ENCODE measurements around the gene PTPRG.

Gene PTPRG

GRCh38 chr3:62335196-62335595 is 773.8 kb downstream of the PTPRG start:
- no peak for DNase-seq

DNA sequence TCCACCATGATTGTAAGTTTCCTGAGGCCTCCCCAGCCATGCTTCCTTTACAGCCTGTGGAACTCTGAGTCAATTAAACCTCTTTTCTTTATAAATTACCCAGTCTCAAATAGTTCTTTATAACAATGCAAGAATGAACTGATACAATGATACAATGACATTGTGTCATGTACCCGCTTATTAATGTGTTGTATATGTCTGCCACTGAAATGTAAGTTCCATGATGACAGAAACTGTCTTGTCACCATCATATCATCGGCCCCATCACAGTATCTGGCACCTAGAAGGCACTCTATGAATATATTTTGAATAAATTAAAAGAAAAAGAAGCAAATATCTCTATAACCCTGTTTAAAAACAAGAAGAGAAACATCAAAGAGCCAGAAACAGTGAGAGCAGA is 782.4 kb downstream of the PTPRG start:
- DNase-seq = no peak
